HG03045 (cell line): ENCODE measurements around the gene GLI1.
"Not testable (repeated sequence)": the region's sequence is repeated elsewhere in the genome, so short reads cannot be mapped to it uniquely, and the experiment has no call there.

Experiments used
- ATAC-seq: cut with Tn5 transposase; IDR thresholded peaks from one replicate; pipeline ENCODE4 v1.9.1; 2021; ENCODE audit warnings: mild to moderate bottlenecking, moderate library complexity; ENCODE audit not compliant: unreplicated experiment

GLI1 gene

GRCh38 chr12:57496822-57497221 is 37.2 kb downstream of the GLI1 start:
- no peak for ATAC-seq

GRCh38 chr12:57497223-57498131 is 37.9 kb downstream of the GLI1 start:
- no peak for ATAC-seq

GRCh38 chr12:57498132-57498502 is 38.5 kb downstream of the GLI1 start:
- ATAC-seq, result no peak

GRCh38 chr12:57498571-57498970 is 39.0 kb downstream of the GLI1 start:
- ATAC-seq, result no peak

- ATAC-seq, result no peak
Observed at GRCh38 chr12:57500213-57500612, 40.6 kb downstream of the GLI1 start.

GRCh38 chr12:57502311-57502969 is 42.9 kb downstream of the GLI1 start:
- ATAC-seq, result not testable (repeated sequence)

GRCh38 chr12:57506541-57506940 is 47.0 kb downstream of the GLI1 start:
- not testable (repeated sequence) for ATAC-seq

GRCh38 chr12:57507796-57508195 is 48.2 kb downstream of the GLI1 start:
- not testable (repeated sequence) for ATAC-seq

- no peak for ATAC-seq
Observed at GRCh38 chr12:57511161-57511560, 51.6 kb downstream of the GLI1 start.

- ATAC-seq, result no peak
Observed at GRCh38 chr12:57511588-57512325, 52.2 kb downstream of the GLI1 start.

- ATAC-seq, result no peak
Observed at GRCh38 chr12:57512665-57513064, 53.1 kb downstream of the GLI1 start.

GRCh38 chr12:57513266-57513665 is 53.7 kb downstream of the GLI1 start:
- no peak for ATAC-seq

- not testable (repeated sequence) for ATAC-seq
Observed at GRCh38 chr12:57513677-57514076, 54.1 kb downstream of the GLI1 start.

GRCh38 chr12:57514246-57514645 is 54.7 kb downstream of the GLI1 start:
- not testable (repeated sequence) for ATAC-seq

GRCh38 chr12:57514720-57515407 is 55.3 kb downstream of the GLI1 start:
- no peak for ATAC-seq

- ATAC-seq, result no peak
Observed at GRCh38 chr12:57515408-57515933, 55.9 kb downstream of the GLI1 start.

- ATAC-seq, result no peak
Observed at GRCh38 chr12:57515934-57516541, 56.5 kb downstream of the GLI1 start.

GRCh38 chr12:57516617-57517153 is 57.1 kb downstream of the GLI1 start:
- no peak for ATAC-seq

- no peak for ATAC-seq
Observed at GRCh38 chr12:57517187-57517586, 57.6 kb downstream of the GLI1 start.

- not testable (repeated sequence) for ATAC-seq
Observed at GRCh38 chr12:57517718-57518117, 58.1 kb downstream of the GLI1 start.
